Nephron (organoid): ENCODE measurements around the gene GNG3.

Experiments used
- H3K27ac Mint-ChIP-seq, 3 experiments: 2 replicates each; pipeline ENCODE4 v1.8.0; 2020; ENCODE audit warnings: mixed read lengths in 3 of 3, mild to moderate bottlenecking in 2 of 3, moderate library complexity in 1 of 3
- H3K27me3 Mint-ChIP-seq: 2 replicates; pipeline ENCODE4 v1.8.0; 2021; ENCODE audit warnings: low read depth, mild to moderate bottlenecking, moderate library complexity, mixed read lengths
- H3K36me3 Mint-ChIP-seq: 2 replicates; pipeline ENCODE4 v1.8.0; 2020; ENCODE audit warnings: low read depth, mixed read lengths
- H3K4me1 Mint-ChIP-seq: 2 replicates; pipeline ENCODE4 v1.8.0; 2020; ENCODE audit warnings: mixed read lengths
- H3K4me3 Mint-ChIP-seq, 3 experiments: 2 replicates each; pipeline ENCODE4 v1.8.0; 2020; ENCODE audit warnings: mild to moderate bottlenecking in 3 of 3, mixed read lengths in 3 of 3, moderate library complexity in 2 of 3
- H3K9me3 Mint-ChIP-seq: 2 replicates; pipeline ENCODE4 v1.8.0; 2020; ENCODE audit warnings: mixed read lengths
- TF ChIP-seq, protein P1 (sequence below), 3 experiments: fragments of 200-600 bp; sonication (generic); IDR thresholded peaks; one replicate each; pipeline ENCODE4 v1.5.0; 2021; ENCODE audit warnings: antibody characterized with exemption in 3 of 3; ENCODE audit not compliant: unreplicated experiment in 3 of 3

The GNG3 gene

GRCh38 chr11:62719302-62719978 lies 12.0 kb downstream of the GNG3 start:
- H3K27me3 Mint-ChIP-seq = no peaks in the 10 kb centered on the region
- no peak overlapping the region for H3K27ac Mint-ChIP-seq
- H3K9me3 Mint-ChIP-seq = no peaks in the 10 kb centered on the region
- no peak overlapping the region for H3K4me3 Mint-ChIP-seq
- TF ChIP-seq, protein P1, sequence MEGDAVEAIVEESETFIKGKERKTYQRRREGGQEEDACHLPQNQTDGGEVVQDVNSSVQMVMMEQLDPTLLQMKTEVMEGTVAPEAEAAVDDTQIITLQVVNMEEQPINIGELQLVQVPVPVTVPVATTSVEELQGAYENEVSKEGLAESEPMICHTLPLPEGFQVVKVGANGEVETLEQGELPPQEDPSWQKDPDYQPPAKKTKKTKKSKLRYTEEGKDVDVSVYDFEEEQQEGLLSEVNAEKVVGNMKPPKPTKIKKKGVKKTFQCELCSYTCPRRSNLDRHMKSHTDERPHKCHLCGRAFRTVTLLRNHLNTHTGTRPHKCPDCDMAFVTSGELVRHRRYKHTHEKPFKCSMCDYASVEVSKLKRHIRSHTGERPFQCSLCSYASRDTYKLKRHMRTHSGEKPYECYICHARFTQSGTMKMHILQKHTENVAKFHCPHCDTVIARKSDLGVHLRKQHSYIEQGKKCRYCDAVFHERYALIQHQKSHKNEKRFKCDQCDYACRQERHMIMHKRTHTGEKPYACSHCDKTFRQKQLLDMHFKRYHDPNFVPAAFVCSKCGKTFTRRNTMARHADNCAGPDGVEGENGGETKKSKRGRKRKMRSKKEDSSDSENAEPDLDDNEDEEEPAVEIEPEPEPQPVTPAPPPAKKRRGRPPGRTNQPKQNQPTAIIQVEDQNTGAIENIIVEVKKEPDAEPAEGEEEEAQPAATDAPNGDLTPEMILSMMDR (IDR thresholded peaks at IDR 0.05; ENCODE audit: unreplicated experiment in 3 of 3) = no peak
- peaks cover 92% of the 10 kb centered on the region for H3K36me3 Mint-ChIP-seq
- H3K4me1 Mint-ChIP-seq = peaks cover 15% of the 10 kb centered on the region

GRCh38 chr11:62721994-62722393 lies 14.5 kb downstream of the GNG3 start:
- Mint-ChIP-seq H3K4me1 (peaks cover 30% of the 10 kb centered on the region), H3K9me3 (no peaks in the 10 kb centered on the region), H3K27me3 (no peaks in the 10 kb centered on the region), H3K27ac (peak overlapping the region; percentile 7 to 59 (median 49)), H3K36me3 (peaks cover 76% of the 10 kb centered on the region), H3K4me3 (peak overlapping the region; percentile 48 to 69 (median 67))
- TF ChIP-seq, protein P1 (IDR thresholded peaks at IDR 0.05; ENCODE audit: unreplicated experiment in 3 of 3) = peak in 1 of 3 experiments; percentile 12

DNA sequence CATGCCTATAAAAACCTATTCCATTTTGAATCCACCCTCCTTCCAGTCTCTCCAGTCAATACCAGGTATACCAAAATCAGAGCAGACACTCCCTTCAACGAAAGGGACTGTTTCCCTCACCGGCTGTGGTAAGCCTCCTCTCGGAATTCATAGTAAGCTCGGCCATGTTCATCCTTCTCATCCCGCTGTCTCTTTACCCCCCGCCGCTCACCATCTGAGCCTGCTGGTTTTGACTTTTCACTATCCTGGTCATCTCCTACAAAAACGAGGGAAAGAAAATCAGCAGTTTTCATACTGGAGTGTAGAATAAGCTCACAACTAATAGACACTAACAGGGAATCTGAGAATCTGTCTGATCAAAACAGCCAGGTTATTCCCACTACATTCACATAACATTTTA lies 16.7 kb downstream of the GNG3 start:
- H3K4me3 Mint-ChIP-seq = peak overlapping the region; percentile 87 to 98 (median 91)
- H3K9me3 Mint-ChIP-seq = no peaks in the 10 kb centered on the region
- peaks cover 39% of the 10 kb centered on the region for H3K4me1 Mint-ChIP-seq
- TF ChIP-seq, protein P1 (IDR thresholded peaks at IDR 0.05; ENCODE audit: unreplicated experiment in 3 of 3) = no peak
- no peaks in the 10 kb centered on the region for H3K27me3 Mint-ChIP-seq
- peaks cover 58% of the 10 kb centered on the region for H3K36me3 Mint-ChIP-seq
- peak overlapping the region; percentile 15 to 100 (median 15) for H3K27ac Mint-ChIP-seq

DNA sequence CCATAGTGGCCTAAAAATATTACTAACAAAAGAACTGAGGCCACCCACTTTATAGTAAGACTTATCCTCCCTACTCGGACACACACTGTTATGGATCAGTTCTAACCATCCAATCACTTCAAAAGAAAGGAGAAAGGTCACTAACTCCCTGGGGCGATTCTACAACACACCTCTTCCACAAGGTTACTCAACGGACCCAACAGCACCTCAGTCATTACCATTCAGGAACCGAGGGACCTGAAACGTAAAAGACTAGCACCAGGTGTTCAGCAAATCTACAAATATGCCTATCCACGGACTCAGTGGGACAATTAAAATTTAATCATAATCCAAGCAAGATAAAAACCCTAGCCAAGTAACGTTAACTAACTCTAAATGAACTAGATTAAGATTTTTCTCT lies 18.2 kb downstream of the GNG3 start:
- H3K27me3 Mint-ChIP-seq = no peaks in the 10 kb centered on the region

GRCh38 chr11:62726156-62726914 lies 18.9 kb downstream of the GNG3 start:
- Mint-ChIP-seq H3K4me1 (peaks cover 44% of the 10 kb centered on the region), H3K4me3 (peak overlapping the region; percentile 87 to 98 (median 91)), H3K27ac (peak overlapping the region; percentile 80 to 100 (median 89)), H3K27me3 (no peaks in the 10 kb centered on the region), H3K36me3 (peaks cover 39% of the 10 kb centered on the region), H3K9me3 (no peaks in the 10 kb centered on the region)
- TF ChIP-seq, protein P1 (IDR thresholded peaks at IDR 0.05; ENCODE audit: unreplicated experiment in 3 of 3) = no peak

More for the DNA sequence above, 18.2 kb downstream of the GNG3 start:
- Mint-ChIP-seq H3K4me1 (peaks cover 44% of the 10 kb centered on the region), H3K9me3 (no peaks in the 10 kb centered on the region), H3K27ac (peak overlapping the region; percentile 80 to 100 (median 89)), H3K36me3 (peaks cover 45% of the 10 kb centered on the region), H3K4me3 (peak overlapping the region; percentile 87 to 98 (median 91))
- TF ChIP-seq, protein P1 (IDR thresholded peaks at IDR 0.05; ENCODE audit: unreplicated experiment in 3 of 3) = no peak
